Heart left ventricle (tissue), 13 donors: Measurements from ENCODE around the gene FURIN.

Source experiments
- POLR2A ChIP-seq, 2 donors: fragments of 450-650 bp; IDR thresholded peaks; one replicate each; pipeline ENCODE4 v1.6.1; 2017; ENCODE audit warnings: antibody characterized with exemption in 2 of 2, mild to moderate bottlenecking in 2 of 2, moderate library complexity in 2 of 2
- TF ChIP-seq, protein P1 (sequence below), 12 donors: fragments of 200-600 bp; sonication (generic) in 4 of 12; IDR thresholded peaks; one replicate each; pipeline versions ENCODE4 v1.5.0 to v1.8.0; 2018 to 2022; ENCODE audit warnings: antibody characterized with exemption in 12 of 12, mild to moderate bottlenecking in 5 of 12
- donor health status: ischemic (EF 13 %, LVEDD 7.1; RV severe dilation, severe dysfunction).
- donor health status: DM: no; HTN: yes; CAD: no.
- donor health status: DM: no; HTN: no; CAD: no.
- donor health status: ischemic (EF 25% LVEDD 6.9; RV normal size, moderate dysfunction).
- donor health status: ischemic (EF 25% LVEDD 5.7; RV mildly dilated, moderate dysfunction).
- donor health status: ischemic (EF 35%, LVEDD 5.7; RV mildly dilated, moderate dysfunction).
- donor health status: nonischemic (EF 11% LVEDD 7.7; RV severe dilation, severe dysfunction).
- donor health status: DM: yes; HTN: yes; CAD: no.
- donor health status: PGD.
- donor health status: ischemic (EF 29% LVEDD 5.4; RV normal size, mild dysfunction).
- donor health status: nonischemic (EF 23%, LVEDD 6.1; RV moderate dilation, normal function).

GRCh38 chr15:90844696-90845095 lies 23.7 kb upstream of the FURIN start:
- TF ChIP-seq, protein P1, sequence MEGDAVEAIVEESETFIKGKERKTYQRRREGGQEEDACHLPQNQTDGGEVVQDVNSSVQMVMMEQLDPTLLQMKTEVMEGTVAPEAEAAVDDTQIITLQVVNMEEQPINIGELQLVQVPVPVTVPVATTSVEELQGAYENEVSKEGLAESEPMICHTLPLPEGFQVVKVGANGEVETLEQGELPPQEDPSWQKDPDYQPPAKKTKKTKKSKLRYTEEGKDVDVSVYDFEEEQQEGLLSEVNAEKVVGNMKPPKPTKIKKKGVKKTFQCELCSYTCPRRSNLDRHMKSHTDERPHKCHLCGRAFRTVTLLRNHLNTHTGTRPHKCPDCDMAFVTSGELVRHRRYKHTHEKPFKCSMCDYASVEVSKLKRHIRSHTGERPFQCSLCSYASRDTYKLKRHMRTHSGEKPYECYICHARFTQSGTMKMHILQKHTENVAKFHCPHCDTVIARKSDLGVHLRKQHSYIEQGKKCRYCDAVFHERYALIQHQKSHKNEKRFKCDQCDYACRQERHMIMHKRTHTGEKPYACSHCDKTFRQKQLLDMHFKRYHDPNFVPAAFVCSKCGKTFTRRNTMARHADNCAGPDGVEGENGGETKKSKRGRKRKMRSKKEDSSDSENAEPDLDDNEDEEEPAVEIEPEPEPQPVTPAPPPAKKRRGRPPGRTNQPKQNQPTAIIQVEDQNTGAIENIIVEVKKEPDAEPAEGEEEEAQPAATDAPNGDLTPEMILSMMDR (IDR thresholded peaks at IDR 0.05): no peak
- TF ChIP-seq POLR2A (IDR thresholded peaks at IDR 0.05): no peak
